HG02571 (cell line): Measurements from ENCODE around the gene SMIM10L1.

Experiments
- ATAC-seq: cut with Tn5 transposase; IDR thresholded peaks from one replicate; pipeline ENCODE4 v1.9.1; 2021; ENCODE audit warnings: mild to moderate bottlenecking, moderate library complexity; ENCODE audit not compliant: unreplicated experiment

Gene SMIM10L1

GRCh38 chr12:11183011-11183410 is 12.0 kb downstream of the SMIM10L1 start:
- ATAC-seq, result no peak

DNA sequence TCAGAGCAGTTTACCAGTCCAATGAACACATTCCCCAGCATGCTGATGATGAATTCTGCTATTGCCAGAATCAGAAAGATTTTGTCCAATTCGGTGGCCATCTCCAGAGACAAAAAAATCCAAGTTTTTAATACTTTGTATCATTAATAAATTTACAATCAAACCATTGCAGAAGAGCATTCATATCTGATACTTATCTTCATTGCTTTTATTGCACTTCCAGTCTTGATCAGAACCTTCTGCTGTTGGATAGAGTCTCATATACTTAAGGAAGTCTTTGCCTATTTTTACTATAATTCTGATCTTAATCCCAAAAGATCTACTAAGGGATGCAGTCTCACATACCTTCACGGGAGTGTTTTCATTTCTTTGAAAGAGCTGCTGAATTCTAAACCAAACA is 15.8 kb downstream of the SMIM10L1 start, which contains the start of gene TAS2R42:
Gene TAS2R42, minus strand, starts transcription at position 101 of the 400 bp plus-strand sequence. Its CDS starts 0 bp downstream, at position 101.
- no peak for ATAC-seq

DNA sequence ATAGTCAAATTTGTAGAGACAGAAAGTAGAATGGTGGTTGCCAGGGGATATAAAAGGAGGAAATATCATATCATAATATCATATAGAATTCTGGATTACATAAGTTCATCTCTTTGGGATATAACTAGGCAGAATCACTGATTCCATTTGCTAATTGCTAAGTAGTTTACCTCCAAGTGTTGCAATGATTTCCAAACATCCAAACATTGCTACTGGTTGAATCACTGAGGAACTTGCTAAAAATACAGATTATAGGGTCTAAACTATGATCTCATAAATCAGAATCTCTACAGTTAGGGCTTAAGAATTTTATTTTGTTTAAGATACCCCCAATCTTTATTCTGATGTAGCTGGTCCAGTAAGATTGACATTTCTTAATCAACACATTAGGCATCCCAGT is 31.8 kb downstream of the SMIM10L1 start:
- no peak for ATAC-seq

- ATAC-seq, result no peak
Measured at GRCh38 chr12:11204173-11204572, 33.2 kb downstream of the SMIM10L1 start.

DNA sequence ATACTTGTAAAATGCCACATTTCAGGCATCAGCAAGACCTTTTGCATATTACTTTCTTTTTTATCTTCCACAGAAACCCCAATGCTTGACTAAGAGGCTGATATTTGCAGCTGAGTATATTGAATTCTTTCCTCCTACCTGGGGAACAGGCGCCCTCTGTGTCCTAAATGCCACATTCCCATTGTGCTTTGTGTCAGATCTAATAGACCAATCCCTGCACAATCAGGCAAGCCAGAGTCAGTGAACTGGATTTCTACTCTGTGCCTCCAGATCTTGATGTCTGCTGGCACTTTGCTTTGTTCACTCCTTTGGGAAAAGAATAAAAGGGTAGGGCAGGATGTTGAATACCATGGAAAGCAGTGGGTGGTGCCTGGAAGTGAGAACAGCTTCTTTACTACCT is 38.1 kb downstream of the SMIM10L1 start:
- no peak for ATAC-seq
